Endodermal cell (in vitro differentiated cells): Measurements from ENCODE around the gene C3orf33. TPM values are rescaled to one million over a fixed set of nuclear protein-coding genes. Genes with fewer than 3 reads are reported as not detected.

Experiments used
- DNase-seq: peaks from one replicate; pipeline ENCODE4 v3.0.0-alpha.2; 2017
- H3K27ac ChIP-seq: 2 replicates; pipeline ENCODE4 v1.5.1; 2013; ENCODE audit warnings: mild to moderate bottlenecking, low read depth, low read length, moderate library complexity
- H3K27me3 ChIP-seq: 2 replicates; pipeline ENCODE4 v1.6.1; 2013; ENCODE audit warnings: mild to moderate bottlenecking, low read length, moderate library complexity; ENCODE audit not compliant: insufficient read depth, control insufficient read depth, poor library complexity, severe bottlenecking
- H3K36me3 ChIP-seq: 2 replicates; pipeline ENCODE4 v1.7.0; 2013; ENCODE audit warnings: mild to moderate bottlenecking, low read length, moderate library complexity; ENCODE audit not compliant: control insufficient read depth, insufficient read depth
- H3K4me1 ChIP-seq: one replicate; pipeline ENCODE4 v1.7.0; 2013; ENCODE audit warnings: low read length; ENCODE audit not compliant: control insufficient read depth, insufficient read depth
- H3K4me3 ChIP-seq: 2 replicates; pipeline ENCODE4 v1.5.1; 2013; ENCODE audit warnings: mild to moderate bottlenecking, low read length, moderate library complexity
- H3K9ac ChIP-seq: 2 replicates; pipeline ENCODE4 v1.6.1; 2013; ENCODE audit warnings: mild to moderate bottlenecking, low read length, moderate library complexity; ENCODE audit not compliant: poor library complexity, severe bottlenecking; ENCODE audit errors: extremely low read depth
- H3K9me3 ChIP-seq: 2 replicates; pipeline ENCODE4 v1.6.1; 2013; ENCODE audit warnings: mild to moderate bottlenecking, low read length, moderate library complexity; ENCODE audit not compliant: control insufficient read depth
- H3K27ac Mint-ChIP-seq: 2 replicates; pipeline ENCODE4 v1.8.0; 2020; ENCODE audit warnings: mixed read lengths
- H3K27me3 Mint-ChIP-seq: 2 replicates; pipeline ENCODE4 v1.8.0; 2021; ENCODE audit warnings: mild to moderate bottlenecking, mixed read lengths; ENCODE audit not compliant: insufficient read depth
- H3K36me3 Mint-ChIP-seq: 2 replicates; pipeline ENCODE4 v1.8.0; 2020; ENCODE audit warnings: low read depth, mixed read lengths
- H3K4me1 Mint-ChIP-seq: 2 replicates; pipeline ENCODE4 v1.8.0; 2020; ENCODE audit warnings: mixed read lengths
- H3K4me3 Mint-ChIP-seq: 2 replicates; pipeline ENCODE4 v1.8.0; 2020; ENCODE audit warnings: mild to moderate bottlenecking, moderate library complexity, mixed read lengths
- H3K9me3 Mint-ChIP-seq: 2 replicates; pipeline ENCODE4 v1.8.0; 2020; ENCODE audit warnings: mild to moderate bottlenecking, mixed read lengths
- CTCF ChIP-seq: fragments of 200-600 bp; sonication (generic); conservative IDR thresholded peaks from 2 replicates; pipeline ENCODE4 v1.5.0; 2021; ENCODE audit warnings: antibody characterized with exemption, mild to moderate bottlenecking
- WGBS, 2 experiments: methylation state at CpG; one replicate each; pipeline versions ENCODE4 v1.1.5 to v1.1.7; 2013; ENCODE audit warnings: missing lambda C conversion rate in 2 of 2, mixed read lengths in 1 of 2; ENCODE audit not compliant: insufficient coverage in 1 of 2, insufficient read length in 1 of 2; 5-methylcytosine and 5-hydroxymethylcytosine counted together
- total RNA-seq, 2 donors: library from RNA; stranded (reverse); fragmentation: NEBNext Ultra II Directional in 1 of 2; extraction: Animal tissue kit (Norgen Biotek cat#: 25700) in 1 of 2; gene quantifications; 2 replicates in 1 of 2; 3 replicates in 1 of 2; pipeline ENCODE4 v1.2.1, GENCODE V29; 2021

C3orf33 gene
- total RNA-seq, 2 donors from 2014 or later = 2.5 to 4.4 TPM

GRCh38 chr3:155790272-155790925 lies 15.7 kb downstream of the C3orf33 start:
- no peak for DNase-seq
- no peak overlapping the region for H3K9ac ChIP-seq
- H3K27ac Mint-ChIP-seq = peak overlapping the region; percentile 8
- no peaks in the 10 kb centered on the region for H3K4me1 ChIP-seq
- H3K4me3 Mint-ChIP-seq = no peak overlapping the region
- peaks cover 8% of the 10 kb centered on the region for H3K4me1 Mint-ChIP-seq
- H3K27me3 ChIP-seq = no peaks in the 10 kb centered on the region
- no peak for TF ChIP-seq CTCF
- peaks cover 10% of the 10 kb centered on the region for H3K9me3 ChIP-seq
- WGBS, 2 experiments = 76 to 84% methylated on average over 3 to 4 of the region's 4 CpGs
- no peak overlapping the region for H3K27ac ChIP-seq
- H3K27me3 Mint-ChIP-seq = no peaks in the 10 kb centered on the region
- peaks cover 14% of the 10 kb centered on the region for H3K36me3 Mint-ChIP-seq
- no peak overlapping the region for H3K4me3 ChIP-seq
- H3K9me3 Mint-ChIP-seq = peaks cover 5% of the 10 kb centered on the region
- no peaks in the 10 kb centered on the region for H3K36me3 ChIP-seq

GRCh38 chr3:155785662-155786295 lies 20.3 kb downstream of the C3orf33 start:
- H3K9me3 Mint-ChIP-seq = peaks cover 12% of the 10 kb centered on the region
- no peak overlapping the region for H3K27ac ChIP-seq

GRCh38 chr3:155782390-155782953 lies 23.6 kb downstream of the C3orf33 start:
- Mint-ChIP-seq H3K27me3 (no peaks in the 10 kb centered on the region), H3K9me3 (peaks cover 12% of the 10 kb centered on the region), H3K27ac (no peak overlapping the region), H3K4me3 (no peak overlapping the region), H3K36me3 (peaks cover 13% of the 10 kb centered on the region), H3K4me1 (no peaks in the 10 kb centered on the region)
- WGBS, 2 experiments = 100% methylated on average over 1 of the region's 1 CpG
- Histone ChIP-seq H3K4me1 (no peaks in the 10 kb centered on the region), H3K9ac (no peak overlapping the region), H3K27me3 (no peaks in the 10 kb centered on the region), H3K36me3 (no peaks in the 10 kb centered on the region), H3K27ac (no peak overlapping the region), H3K9me3 (peaks cover 10% of the 10 kb centered on the region), H3K4me3 (no peak overlapping the region)
- TF ChIP-seq CTCF = no peak
- DNase-seq = no peak

More at GRCh38 chr3:155785662-155786295, 20.3 kb downstream of the C3orf33 start:
- no peak overlapping the region for H3K27ac Mint-ChIP-seq
- TF ChIP-seq CTCF = no peak
- no peak overlapping the region for H3K4me3 ChIP-seq
- no peaks in the 10 kb centered on the region for H3K27me3 Mint-ChIP-seq
- H3K9ac ChIP-seq = no peak overlapping the region
- no peaks in the 10 kb centered on the region for H3K4me1 ChIP-seq
- H3K36me3 Mint-ChIP-seq = peaks cover 13% of the 10 kb centered on the region
- H3K4me3 Mint-ChIP-seq = no peak overlapping the region
- no peaks in the 10 kb centered on the region for H3K27me3 ChIP-seq
- no peak for DNase-seq
- peaks cover 10% of the 10 kb centered on the region for H3K9me3 ChIP-seq
- H3K4me1 Mint-ChIP-seq = peaks cover 5% of the 10 kb centered on the region
- no peaks in the 10 kb centered on the region for H3K36me3 ChIP-seq
